Astrocyte of the spinal cord (primary cell): ENCODE data around the gene DLX4.

Experiments used
- DNase-seq: peaks from one replicate; pipeline ENCODE4 v3.0.0; 2011; ENCODE audit warnings: low read depth, low spot score
- H3K4me3 ChIP-seq: 2 replicates; pipeline ENCODE4 v1.5.1; 2011; ENCODE audit warnings: low read depth, mild to moderate bottlenecking, low read length, moderate library complexity
- in situ Hi-C: cut with HindIII; loops from 2 replicates; pipeline ENCODE4 v1.10.0; 2017; ENCODE audit warnings: low sequenced_read_pairs
- TF ChIP-seq, protein P1 (sequence below): IDR thresholded peaks from 2 replicates; pipeline ENCODE4 v1.5.1; 2012; ENCODE audit warnings: low read depth, mild to moderate bottlenecking, low read length, inconsistent platforms

The DLX4 gene

DNA sequence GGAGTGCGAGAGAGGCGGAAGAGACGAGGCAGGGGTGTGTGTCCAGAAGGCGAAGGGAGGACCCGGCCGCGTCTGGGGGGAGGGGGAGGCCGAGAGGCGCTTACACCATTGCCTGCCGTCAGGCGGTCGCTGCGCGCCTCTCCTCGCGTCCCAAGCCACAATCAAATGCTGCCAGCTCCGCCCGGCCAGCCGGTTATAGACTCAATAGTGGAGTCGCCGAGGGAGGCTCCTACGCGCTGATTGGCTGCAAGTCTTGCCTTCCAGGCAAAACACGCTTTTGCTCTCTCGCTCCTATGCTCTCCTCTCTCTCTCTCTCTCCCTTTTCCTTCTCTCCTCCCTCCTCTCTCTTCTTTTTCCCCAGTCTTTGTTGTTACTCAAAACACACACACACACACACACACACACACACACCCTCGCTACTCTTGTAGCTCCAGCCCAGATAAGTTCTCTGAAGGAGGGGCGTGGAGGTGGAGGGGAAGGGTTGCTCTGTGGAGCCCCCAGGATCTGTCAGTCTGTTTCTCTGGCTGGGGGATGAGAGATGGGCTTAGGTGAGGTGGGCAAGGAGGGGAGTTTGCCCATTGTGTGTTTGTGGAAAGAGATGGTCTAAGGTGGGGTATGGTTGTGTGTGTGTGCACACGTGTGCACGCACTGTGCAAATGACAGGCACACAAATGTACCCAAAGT lies 26.2 kb downstream of the DLX4 start, which contains the start of gene DLX3:
TSS of gene DLX3 (minus strand) at position 170 of the 684 bp plus-strand sequence. CDS start 226 bp downstream, outside the sequence.
- TF ChIP-seq, protein P1, sequence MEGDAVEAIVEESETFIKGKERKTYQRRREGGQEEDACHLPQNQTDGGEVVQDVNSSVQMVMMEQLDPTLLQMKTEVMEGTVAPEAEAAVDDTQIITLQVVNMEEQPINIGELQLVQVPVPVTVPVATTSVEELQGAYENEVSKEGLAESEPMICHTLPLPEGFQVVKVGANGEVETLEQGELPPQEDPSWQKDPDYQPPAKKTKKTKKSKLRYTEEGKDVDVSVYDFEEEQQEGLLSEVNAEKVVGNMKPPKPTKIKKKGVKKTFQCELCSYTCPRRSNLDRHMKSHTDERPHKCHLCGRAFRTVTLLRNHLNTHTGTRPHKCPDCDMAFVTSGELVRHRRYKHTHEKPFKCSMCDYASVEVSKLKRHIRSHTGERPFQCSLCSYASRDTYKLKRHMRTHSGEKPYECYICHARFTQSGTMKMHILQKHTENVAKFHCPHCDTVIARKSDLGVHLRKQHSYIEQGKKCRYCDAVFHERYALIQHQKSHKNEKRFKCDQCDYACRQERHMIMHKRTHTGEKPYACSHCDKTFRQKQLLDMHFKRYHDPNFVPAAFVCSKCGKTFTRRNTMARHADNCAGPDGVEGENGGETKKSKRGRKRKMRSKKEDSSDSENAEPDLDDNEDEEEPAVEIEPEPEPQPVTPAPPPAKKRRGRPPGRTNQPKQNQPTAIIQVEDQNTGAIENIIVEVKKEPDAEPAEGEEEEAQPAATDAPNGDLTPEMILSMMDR, result no peak
- in situ Hi-C loops, result loop anchor here (10.0 kb wide), 1 partner anchor 80 kb away; no protein-coding TSS in a partner anchor
- peak; percentile 48 for DNase-seq
- no peak within 1 kb of the TSS for H3K4me3 ChIP-seq

DNA sequence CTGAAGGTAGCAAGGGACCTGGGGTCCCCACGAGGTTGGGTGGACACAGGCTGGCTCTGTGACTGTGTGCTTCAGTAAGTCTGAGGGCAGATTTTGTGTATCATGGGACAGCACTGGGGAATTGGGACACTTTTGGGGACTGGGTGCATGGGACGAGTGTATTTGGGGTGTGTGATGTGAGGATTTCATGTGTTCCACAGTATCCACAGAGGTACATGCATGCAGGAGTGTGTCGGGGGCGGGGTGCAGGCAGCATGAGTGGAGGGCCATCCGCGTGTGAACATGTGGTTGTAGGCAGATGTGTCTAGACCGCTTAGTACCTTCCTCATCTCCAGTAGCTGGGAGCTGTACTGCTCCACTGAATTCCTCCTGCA lies 27.1 kb downstream of the DLX4 start:
- TF ChIP-seq, protein P1, result no peak
- DNase-seq, result no peak
- H3K4me3 ChIP-seq, result no peak overlapping the region
- in situ Hi-C loops, result loop anchor here (10.0 kb wide), 1 partner anchor 81 kb away; no protein-coding TSS in a partner anchor

DNA sequence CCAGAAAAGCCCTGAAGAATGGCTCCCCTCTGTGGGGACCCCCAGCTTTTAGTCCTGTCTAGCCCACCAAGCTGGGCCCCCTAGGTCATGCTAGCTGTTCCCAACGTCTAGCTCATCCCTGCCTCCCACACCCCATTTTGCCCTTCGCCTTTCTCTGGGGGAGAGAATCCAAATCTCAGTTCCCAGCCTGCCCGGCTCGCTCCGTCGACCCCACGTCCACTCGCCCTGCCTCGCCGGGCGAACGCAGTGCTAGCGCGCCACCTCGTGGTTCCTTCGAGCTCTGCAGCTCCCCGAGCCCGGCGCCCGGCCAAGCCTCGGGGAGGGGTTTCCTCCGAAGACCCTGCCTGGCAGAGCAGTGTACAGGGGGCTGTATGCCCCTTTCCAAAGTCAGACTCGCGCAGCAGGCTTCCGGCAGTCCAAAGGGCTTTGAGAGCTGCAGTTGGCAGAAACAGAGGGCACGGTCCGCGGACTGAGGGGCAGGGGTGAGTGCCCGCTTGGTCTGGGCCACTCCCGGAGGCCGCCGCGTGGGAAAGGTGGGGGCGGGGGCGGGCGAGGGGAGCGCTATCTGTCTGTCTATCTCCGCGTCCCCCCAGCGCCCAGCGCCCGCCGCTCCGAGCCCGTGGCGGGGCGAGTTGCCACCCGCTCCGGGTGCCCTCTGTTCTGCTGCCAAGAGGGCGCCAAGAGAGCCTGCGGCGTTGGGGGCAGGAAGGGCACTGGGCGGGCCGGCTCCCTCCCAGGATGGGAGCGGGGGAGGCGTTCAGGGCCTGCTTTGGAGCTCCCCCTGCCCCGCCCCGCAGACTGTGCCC lies 27.7 kb downstream of the DLX4 start:
- TF ChIP-seq, protein P1, result peak; percentile 96
- in situ Hi-C loops, result loop anchor here (10.0 kb wide), 1 partner anchor 82 kb away; no protein-coding TSS in a partner anchor
- peak; percentile 7 for DNase-seq
- H3K4me3 ChIP-seq, result peak overlapping the region; percentile 18

DNA sequence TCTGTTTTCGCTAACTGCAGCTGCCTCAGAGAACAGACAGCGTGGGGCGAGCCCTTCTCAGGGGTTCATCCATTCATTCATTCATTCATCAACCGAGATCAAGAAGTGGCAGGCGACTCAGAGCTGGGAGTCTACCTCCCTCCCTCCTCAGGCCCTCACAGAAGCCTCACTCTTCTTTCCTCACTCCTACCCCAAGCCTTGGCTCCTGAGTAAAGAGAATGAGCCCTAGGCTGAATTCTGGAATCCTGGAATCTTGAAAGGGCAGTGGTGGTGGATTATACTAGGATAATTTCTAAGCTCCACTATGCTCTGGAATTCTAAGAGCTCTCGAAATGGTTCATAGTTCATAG lies 28.3 kb downstream of the DLX4 start:
- in situ Hi-C loops, result loop anchor here (10.0 kb wide), 1 partner anchor 82 kb away; no protein-coding TSS in a partner anchor
- no peak for DNase-seq
- no peak overlapping the region for H3K4me3 ChIP-seq
- TF ChIP-seq, protein P1, result no peak

DNA sequence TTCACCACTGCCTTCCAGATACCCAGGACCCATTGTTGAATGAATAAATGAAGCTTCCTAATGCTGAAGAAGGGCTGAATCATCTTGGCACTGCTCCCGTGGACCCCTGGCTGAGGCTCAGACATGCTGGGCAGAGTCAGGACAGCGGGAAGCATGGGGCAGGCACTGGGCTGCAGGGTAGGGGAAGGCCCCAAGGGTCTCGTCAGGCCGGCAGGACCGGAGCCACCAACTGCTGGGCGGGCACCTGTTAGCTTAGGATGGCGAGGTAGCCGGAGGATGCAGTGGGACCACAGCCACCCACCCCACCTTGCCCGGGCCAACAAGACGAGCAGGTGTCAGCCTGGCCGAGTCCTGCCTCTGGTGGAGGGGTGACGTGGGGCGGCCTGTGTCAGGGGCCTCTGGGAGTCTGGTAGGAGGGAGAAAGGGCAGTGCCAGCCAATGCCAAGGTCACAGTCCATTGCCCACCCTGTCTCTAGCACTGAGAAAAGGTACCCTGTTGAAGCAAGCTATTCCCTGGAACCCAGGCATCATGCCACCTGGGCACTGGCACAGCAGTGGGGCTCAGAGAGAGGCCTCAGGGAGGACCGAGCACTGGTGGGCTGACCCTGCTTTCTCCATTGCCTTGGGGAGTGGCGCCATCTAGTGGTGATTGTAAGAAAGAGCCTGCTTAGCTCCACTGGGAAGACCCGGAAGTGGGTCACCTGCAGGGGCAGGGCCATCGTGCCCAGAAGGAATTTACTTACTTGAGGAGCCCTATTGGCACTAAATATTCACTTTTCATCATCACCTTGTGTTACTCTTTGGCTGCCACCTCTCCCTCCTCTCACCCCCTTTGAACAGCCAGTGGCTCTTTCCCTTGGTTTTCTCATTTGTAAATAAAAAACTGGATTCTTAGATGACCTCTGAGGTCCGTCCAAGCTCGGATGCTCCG lies 29.0 kb downstream of the DLX4 start:
- no peak overlapping the region for H3K4me3 ChIP-seq
- in situ Hi-C loops, result loop anchor here (10.0 kb wide), 1 partner anchor 83 kb away; no protein-coding TSS in a partner anchor
- TF ChIP-seq, protein P1, result peak; percentile 85
- DNase-seq, result peak; percentile 71
